ENCODE data around the gene CCDC159. TPM values are rescaled to one million over a fixed set of nuclear protein-coding genes. Genes with fewer than 3 reads are reported as not detected.

Gene CCDC159
- total and polyA plus RNA-seq, 2 of the 13 experiments (the other 11 are each of a cell fraction or from before 2014, with no cell fraction given) = 1.7 to 6.3 TPM

GRCh38 chr19:11380653-11381537 lies 34.6 kb downstream of the CCDC159 start (continued):
- TF ChIP-seq, protein P1, sequence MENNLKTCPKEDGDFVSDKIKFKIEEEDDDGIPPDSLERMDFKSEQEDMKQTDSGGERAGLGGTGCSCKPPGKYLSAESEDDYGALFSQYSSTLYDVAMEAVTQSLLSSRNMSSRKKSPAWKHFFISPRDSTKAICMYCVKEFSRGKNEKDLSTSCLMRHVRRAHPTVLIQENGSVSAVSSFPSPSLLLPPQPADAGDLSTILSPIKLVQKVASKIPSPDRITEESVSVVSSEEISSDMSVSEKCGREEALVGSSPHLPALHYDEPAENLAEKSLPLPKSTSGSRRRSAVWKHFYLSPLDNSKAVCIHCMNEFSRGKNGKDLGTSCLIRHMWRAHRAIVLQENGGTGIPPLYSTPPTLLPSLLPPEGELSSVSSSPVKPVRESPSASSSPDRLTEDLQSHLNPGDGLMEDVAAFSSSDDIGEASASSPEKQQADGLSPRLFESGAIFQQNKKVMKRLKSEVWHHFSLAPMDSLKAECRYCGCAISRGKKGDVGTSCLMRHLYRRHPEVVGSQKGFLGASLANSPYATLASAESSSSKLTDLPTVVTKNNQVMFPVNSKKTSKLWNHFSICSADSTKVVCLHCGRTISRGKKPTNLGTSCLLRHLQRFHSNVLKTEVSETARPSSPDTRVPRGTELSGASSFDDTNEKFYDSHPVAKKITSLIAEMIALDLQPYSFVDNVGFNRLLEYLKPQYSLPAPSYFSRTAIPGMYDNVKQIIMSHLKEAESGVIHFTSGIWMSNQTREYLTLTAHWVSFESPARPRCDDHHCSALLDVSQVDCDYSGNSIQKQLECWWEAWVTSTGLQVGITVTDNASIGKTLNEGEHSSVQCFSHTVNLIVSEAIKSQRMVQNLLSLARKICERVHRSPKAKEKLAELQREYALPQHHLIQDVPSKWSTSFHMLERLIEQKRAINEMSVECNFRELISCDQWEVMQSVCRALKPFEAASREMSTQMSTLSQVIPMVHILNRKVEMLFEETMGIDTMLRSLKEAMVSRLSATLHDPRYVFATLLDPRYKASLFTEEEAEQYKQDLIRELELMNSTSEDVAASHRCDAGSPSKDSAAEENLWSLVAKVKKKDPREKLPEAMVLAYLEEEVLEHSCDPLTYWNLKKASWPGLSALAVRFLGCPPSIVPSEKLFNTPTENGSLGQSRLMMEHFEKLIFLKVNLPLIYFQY (CRISPR knock-in tag; IDR thresholded peaks at IDR 0.05; ENCODE audit: borderline replicate concordance) = peak; percentile 41; the same call in 1 of the 2 replicates
- TF ChIP-seq ARID2 (CRISPR knock-in tag; IDR thresholded peaks at IDR 0.05; ENCODE audit: borderline replicate concordance) (peak; percentile 75; the same call in 1 of the 2 replicates), REL (CRISPR knock-in tag; conservative IDR thresholded peaks at IDR 0.05) (peak; percentile 45; the same call in 1 of the 2 replicates), ZKSCAN8 (CRISPR knock-in tag; IDR thresholded peaks at IDR 0.05; ENCODE audit: borderline replicate concordance) (peak; percentile 63; the same call in 1 of the 2 replicates), CEBPZ (IDR thresholded peaks at IDR 0.05; ENCODE audit: low read length) (peak; percentile 50; the same call in 1 of the 2 replicates), ZBTB26 (CRISPR knock-in tag; IDR thresholded peaks at IDR 0.05; ENCODE audit: borderline replicate concordance) (peak; percentile 70; the same call in 1 of the 2 replicates), MBNL3 (CRISPR knock-in tag; conservative IDR thresholded peaks at IDR 0.05) (no peak), SP4 (CRISPR knock-in tag; IDR thresholded peaks at IDR 0.05) (peak; percentile 97), ZNF263 (CRISPR knock-in tag; IDR thresholded peaks at IDR 0.05) (peak; percentile 98), RXRB (CRISPR knock-in tag; IDR thresholded peaks at IDR 0.05; ENCODE audit: borderline replicate concordance) (peak; percentile 59), PHF21A (CRISPR knock-in tag; IDR thresholded peaks at IDR 0.05) (peak; percentile 94), GATAD1 (CRISPR knock-in tag; IDR thresholded peaks at IDR 0.05) (peak; percentile 57; the same call in 1 of the 2 replicates), ZIK1 (CRISPR knock-in tag; IDR thresholded peaks at IDR 0.05; ENCODE audit: borderline replicate concordance, low read depth) (no peak), POLR2G (IDR thresholded peaks at IDR 0.05; ENCODE audit: low read depth, low read length) (peak; percentile 79), ZNF552 (CRISPR knock-in tag; IDR thresholded peaks at IDR 0.05; ENCODE audit: borderline replicate concordance) (no peak)
- TF ChIP-seq, protein P2, sequence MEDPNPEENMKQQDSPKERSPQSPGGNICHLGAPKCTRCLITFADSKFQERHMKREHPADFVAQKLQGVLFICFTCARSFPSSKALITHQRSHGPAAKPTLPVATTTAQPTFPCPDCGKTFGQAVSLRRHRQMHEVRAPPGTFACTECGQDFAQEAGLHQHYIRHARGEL (CRISPR knock-in tag; IDR thresholded peaks at IDR 0.05) = no peak
- TF ChIP-seq, protein P3, sequence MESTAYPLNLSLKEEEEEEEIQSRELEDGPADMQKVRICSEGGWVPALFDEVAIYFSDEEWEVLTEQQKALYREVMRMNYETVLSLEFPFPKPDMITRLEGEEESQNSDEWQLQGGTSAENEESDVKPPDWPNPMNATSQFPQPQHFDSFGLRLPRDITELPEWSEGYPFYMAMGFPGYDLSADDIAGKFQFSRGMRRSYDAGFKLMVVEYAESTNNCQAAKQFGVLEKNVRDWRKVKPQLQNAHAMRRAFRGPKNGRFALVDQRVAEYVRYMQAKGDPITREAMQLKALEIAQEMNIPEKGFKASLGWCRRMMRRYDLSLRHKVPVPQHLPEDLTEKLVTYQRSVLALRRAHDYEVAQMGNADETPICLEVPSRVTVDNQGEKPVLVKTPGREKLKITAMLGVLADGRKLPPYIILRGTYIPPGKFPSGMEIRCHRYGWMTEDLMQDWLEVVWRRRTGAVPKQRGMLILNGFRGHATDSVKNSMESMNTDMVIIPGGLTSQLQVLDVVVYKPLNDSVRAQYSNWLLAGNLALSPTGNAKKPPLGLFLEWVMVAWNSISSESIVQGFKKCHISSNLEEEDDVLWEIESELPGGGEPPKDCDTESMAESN (CRISPR knock-in tag; conservative IDR thresholded peaks at IDR 0.05) = peak; percentile 71
